ENCODE results near the gene CD80.

GRCh38 chr3:119514637-119515036 lies 44.8 kb downstream of the CD80 start:
- TF ChIP-seq, protein P1, sequence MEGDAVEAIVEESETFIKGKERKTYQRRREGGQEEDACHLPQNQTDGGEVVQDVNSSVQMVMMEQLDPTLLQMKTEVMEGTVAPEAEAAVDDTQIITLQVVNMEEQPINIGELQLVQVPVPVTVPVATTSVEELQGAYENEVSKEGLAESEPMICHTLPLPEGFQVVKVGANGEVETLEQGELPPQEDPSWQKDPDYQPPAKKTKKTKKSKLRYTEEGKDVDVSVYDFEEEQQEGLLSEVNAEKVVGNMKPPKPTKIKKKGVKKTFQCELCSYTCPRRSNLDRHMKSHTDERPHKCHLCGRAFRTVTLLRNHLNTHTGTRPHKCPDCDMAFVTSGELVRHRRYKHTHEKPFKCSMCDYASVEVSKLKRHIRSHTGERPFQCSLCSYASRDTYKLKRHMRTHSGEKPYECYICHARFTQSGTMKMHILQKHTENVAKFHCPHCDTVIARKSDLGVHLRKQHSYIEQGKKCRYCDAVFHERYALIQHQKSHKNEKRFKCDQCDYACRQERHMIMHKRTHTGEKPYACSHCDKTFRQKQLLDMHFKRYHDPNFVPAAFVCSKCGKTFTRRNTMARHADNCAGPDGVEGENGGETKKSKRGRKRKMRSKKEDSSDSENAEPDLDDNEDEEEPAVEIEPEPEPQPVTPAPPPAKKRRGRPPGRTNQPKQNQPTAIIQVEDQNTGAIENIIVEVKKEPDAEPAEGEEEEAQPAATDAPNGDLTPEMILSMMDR (IDR thresholded peaks at IDR 0.05; ENCODE audit: low read depth, low read length): no peak
- no peak for TF ChIP-seq POLR2A (IDR thresholded peaks at IDR 0.05; ENCODE audit: extremely low read depth, insufficient read length)
